HT1080 (cell line): ENCODE data around the gene ACAD10. TPM values are rescaled to one million over a fixed set of nuclear protein-coding genes. Genes with fewer than 3 reads are reported as not detected.
"Not testable (repeated sequence)": the region's sequence is repeated elsewhere in the genome, so short reads cannot be mapped to it uniquely, and the experiment has no call there.

Source experiments
- DNase-seq: peaks from one replicate; pipeline ENCODE4 v3.0.0-alpha.2; 2015; ENCODE audit warnings: low read depth
- polyA plus RNA-seq, 2 experiments: library from polyadenylated mRNA; depleted of rRNA; stranded (reverse); fragments of >200 nt; gene quantifications; 2 replicates each; pipeline ENCODE4 v1.2.3, GENCODE V29; 2015
- total RNA-seq: library from RNA; depleted of rRNA; stranded (reverse); fragments of >200 nt; shearing (Covaris generic); gene quantifications from 2 replicates; pipeline ENCODE4 v1.2.3, GENCODE V29; 2014; rRNA removed

Gene ACAD10
- 10.7 and 12.9 TPM in 2 replicates for total RNA-seq
- 9.6 and 12.2 TPM in 2 replicates for polyA plus RNA-seq (2015; cell fraction: cytosol; rRNA removed)
- polyA plus RNA-seq (2015; cell fraction: nucleus; rRNA removed): 97.0 and 106 TPM in 2 replicates

GRCh38 chr12:111685811-111686573, at the start of gene ACAD10, which contains the start of gene BRAP:
TSS of gene ACAD10 (plus strand) at chr12:111686053. CDS start at chr12:111692710, 6,657 bp downstream.
TSS of gene BRAP (minus strand) at chr12:111685956. CDS start at chr12:111685792, 164 bp downstream.
- DNase-seq: peak; percentile 95

GRCh38 chr12:111636209-111636945, 49.5 kb upstream of the ACAD10 start:
- no peak for DNase-seq

DNA sequence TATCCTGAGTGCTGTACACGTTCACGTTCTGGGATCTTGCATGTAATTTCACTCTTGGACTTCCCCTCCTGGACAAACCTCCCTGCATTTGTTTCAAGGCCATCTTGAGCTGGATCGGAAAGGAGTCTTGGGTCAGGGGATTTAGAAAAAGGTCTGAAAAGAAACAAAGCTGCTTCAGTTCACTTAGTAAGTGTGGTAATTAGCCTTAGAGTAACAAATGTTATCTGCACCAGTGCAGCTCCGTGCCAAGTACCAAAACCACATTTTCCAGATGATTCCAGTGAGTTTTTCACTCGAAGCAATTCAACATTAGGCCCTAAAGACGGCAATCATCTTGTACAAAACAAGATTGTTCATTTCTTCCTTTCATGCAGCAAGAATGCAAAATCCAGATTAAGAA, 47.3 kb upstream of the ACAD10 start:
- no peak for DNase-seq

DNA sequence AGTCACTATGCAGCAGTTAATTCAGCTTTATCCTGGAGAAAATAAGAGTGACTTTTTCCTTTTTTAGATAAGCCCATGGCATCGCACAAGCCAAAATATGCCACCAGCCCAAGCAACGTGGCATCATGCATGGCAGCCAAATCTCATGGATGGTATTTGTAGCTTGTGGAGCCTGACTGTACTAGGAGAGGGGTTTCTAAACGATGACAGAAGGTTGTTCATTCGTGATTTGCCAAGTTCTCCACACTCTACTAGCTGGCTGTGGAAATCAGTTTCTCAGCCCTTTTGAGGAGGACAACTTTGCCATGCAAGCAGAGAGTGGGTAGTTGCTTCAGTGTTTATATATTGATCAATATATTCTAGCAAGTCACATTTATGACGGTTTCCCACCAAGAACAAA, 45.3 kb upstream of the ACAD10 start:
- DNase-seq: no peak

- DNase-seq: no peak
Measured at GRCh38 chr12:111642681-111643426, 43.0 kb upstream of the ACAD10 start.

DNA sequence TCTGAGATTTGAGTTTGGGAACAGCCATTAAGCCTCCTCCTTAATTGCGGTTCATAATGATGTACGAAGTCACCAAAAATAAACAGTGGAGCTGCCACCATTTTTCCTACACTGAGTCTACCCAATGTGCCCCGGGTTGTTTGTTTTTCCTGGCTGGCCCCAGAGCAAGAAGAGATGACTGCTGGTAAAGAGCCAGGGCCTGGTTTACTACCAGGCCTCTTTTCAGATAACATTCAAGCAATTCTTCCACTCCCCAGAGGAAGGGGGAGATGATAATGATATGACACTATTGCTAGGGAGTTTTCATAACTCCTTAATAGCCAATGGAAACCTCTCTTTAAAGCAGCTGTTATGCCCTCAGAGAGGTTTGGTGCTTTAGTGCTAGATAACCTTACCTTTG, 42.4 kb upstream of the ACAD10 start:
- DNase-seq: no peak

GRCh38 chr12:111645433-111645832, 40.4 kb upstream of the ACAD10 start:
- peak; percentile 47 for DNase-seq

DNA sequence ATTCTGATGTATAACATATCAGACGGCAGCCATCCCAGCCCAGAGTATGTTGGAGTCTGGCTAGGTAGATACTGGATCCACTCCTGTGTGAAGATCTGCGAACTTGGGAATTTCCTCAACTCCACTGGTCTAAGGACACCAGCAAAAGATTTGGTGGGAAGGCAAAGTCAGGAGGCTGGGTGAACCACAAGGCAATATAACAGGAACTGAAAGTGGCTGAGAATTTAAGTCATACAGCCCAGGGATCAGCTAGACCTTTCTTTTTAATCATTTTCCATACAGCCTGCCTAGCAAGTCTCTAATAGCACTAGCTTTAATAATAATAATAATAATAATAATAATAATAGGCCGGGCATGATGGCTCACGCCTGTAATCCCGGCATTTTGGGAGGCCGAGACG, 34.9 kb upstream of the ACAD10 start:
- no peak for DNase-seq

DNA sequence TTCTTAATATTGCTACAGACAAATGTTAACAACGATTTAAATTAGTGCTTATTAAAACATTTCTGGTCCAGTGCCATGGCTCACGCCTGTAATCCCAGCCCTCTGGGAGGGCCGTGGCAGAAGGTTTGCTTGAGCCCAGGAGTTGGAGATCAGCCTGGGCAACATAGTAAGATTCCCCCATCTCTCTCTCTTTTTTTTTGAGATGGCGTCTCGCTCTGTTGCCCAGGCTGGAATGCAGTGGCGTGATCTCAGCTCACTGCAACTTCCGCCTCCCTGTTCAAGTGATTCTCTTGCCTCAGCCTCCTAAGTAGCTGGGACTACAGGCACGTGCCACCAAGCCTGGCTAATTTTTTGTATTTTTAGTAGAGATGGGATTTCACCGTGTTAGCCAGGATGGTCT, 33.3 kb upstream of the ACAD10 start:
- not testable (repeated sequence) for DNase-seq

DNA sequence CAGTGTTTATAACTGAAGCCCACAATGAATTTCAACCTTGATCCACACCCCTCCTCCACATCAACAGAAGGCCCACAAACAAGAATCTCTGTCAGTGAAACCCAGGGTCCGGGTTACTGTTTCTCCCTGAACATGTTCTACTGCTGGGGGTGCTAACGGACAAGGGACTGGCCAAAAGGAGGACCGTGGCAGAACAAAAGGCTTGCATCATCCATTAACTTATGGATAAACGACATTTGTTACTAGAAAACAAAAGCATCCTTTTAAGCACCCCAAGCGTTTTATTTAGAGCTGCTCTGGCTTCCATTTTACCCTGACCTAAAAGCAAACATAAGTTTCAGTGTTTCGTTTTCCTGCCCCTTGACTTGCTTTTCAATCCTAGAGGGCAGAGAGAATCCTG, 32.3 kb upstream of the ACAD10 start:
- no peak for DNase-seq

GRCh38 chr12:111655356-111655755, 30.5 kb upstream of the ACAD10 start:
- no peak for DNase-seq

DNA sequence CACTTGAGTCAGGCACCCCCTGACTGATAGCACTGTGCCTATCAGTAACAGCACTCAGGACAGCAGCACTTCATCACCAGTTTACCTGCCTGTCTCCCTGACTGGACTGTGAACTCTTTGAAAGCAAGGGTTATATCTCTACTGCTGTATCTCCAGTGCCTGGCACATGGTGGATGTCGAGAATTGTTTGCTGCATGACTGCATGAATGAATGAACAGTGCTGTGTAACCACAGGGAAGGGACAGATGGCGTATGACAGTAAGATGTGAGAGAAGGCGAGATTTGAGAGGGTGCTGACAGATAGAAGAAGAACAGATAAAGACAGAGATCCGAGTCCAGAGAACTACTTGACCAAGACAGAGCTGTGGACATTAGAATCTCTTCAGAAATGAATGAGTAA, 29.8 kb upstream of the ACAD10 start:
- DNase-seq: no peak

DNA sequence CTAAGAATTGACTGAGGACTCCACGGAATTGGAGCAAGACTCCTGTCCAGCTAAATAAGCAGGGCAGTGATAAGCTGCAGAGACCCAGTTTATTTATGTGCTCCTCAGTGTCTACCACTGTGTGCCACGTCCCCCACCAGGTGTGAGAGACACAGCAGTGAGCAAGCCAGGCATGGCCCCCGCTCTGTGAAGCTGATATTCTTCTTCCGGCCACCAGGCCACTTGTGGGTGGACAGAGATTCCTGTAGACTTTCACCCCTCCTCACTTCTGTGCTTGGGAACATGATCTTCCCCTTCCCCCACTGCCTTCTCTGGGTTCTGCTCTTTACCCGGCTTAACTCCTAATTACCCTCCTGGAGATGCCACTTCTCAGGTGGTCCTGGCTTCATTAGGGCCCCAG, 21.4 kb upstream of the ACAD10 start:
- DNase-seq: no peak

- no peak for DNase-seq
Measured at GRCh38 chr12:111664961-111665865, 20.6 kb upstream of the ACAD10 start.

DNA sequence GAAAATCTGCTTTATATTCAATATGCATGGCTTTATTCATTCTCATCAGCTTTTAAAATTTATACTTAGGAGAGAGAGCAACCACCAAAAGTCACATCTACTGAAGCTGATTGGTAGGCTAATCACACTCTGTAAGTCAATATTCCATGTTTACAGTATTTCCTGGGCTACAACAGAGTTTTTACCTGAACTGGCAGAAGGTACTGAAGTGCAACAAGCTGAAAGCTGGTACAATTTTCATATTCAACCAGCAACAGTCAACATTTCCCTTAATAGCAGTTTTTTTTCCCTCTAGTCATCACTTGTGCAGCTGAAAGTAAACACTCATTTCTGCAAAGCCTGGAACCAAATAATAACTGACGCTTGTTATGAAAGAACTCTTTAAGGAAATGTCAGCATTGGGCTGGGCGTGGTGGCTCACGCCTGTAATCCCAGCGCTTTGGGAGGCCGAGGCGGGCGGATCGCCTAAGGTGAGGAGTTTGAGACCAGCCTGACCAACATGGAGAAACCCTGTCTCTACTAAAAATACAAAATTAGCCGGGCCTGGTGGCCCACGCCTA, 13.0 kb upstream of the ACAD10 start:
- no peak for DNase-seq

DNA sequence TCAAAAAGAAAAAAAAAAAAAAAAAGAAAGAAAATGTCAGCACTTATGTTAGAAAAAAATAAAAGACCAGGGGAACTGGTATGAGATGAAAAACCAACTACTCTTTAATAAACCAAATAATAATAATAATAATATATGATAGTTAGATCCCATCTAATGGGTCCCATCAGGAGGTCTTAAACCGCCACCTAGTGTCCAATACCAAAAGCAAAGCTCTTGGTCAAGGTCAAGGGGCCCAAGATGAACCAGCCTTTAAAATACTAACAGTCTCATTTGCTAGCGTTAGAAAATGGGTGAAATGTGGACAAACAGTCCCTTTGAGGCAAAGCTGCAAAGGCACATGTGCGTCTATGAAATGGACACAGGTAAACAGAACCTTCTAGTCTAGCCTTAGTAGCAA, 12.3 kb upstream of the ACAD10 start:
- DNase-seq: no peak

DNA sequence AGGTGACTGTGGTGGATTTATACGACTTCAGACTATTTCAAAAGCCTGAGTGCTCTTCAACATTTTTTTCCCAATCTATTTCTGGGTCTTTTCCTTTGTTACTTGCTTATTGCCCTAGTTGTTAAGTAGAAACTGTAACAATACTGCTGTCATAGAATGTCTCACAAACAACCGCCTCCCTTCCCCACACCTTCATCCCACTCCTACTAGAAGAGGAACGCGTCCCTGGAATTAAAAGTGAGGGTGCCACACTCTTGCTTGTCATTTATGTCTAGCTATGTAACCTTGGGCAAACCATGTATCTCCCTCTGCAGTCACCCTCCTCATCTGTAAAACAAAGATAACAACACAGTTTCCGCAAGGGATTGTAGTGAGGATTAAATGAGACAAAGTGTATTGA, 8.7 kb upstream of the ACAD10 start:
- no peak for DNase-seq

DNA sequence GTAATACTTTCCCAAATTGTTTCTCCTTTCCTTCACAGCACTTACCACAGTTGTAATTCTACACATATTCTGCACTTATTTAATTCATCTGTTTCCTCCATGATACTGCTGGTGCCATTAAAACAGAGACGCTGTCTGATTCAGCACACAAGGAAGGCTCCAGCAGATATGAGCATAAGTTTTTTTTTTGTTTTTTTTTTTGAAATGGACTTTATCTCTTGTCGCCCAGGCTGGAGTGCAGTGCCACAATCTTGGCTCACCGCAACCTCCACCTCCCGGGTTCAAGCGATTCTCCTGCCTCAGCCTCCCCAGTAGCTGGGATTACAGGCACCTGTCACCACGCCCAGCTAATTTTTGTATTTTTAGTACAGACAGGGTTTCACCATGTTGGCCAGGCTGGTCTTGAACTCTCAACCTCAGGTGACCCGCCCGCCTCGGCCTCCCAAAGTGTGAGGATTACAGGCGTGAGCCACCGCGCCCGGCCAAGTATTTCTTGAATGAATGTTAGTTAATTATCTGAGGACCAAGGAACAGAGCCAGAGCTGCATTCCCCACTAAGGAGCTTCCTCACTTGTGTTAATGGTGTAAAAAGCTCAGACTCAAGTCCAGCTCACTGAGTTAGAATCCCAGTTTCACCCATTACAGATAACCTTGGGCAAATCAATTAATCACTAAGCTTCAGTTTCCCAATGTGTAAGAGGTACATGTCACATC, 1.2 kb upstream of the ACAD10 start:
- not testable (repeated sequence) for DNase-seq

- no peak for DNase-seq
Measured at GRCh38 chr12:111685322-111685810, 487 bp upstream of the ACAD10 start.
